Common myeloid progenitor, CD34-positive (primary cell): ENCODE results near the gene MSANTD2.
A peak's percentile ranks its signal among the peaks of the same experiment; 100 is the strongest.

Experiments
- CTCF ChIA-PET: fragments of 350-600 bp; sonication (Branson Sonifier 250); formaldehyde crosslinking; loops from one replicate; lab custom pipeline; 2021; ENCODE audit warnings: antibody characterized with exemption; lab: Charles Lee
- POLR2A ChIA-PET: fragments of 350-600 bp; sonication (Branson Sonifier 250); formaldehyde crosslinking; loops from one replicate; lab custom pipeline; 2021; ENCODE audit warnings: antibody characterized with exemption; lab: Charles Lee
- DNase-seq, 3 donors: peaks; one replicate each; pipeline versions ENCODE4 v3.0.0 to v3.0.0-alpha.2; 2013
- H3K27ac ChIP-seq, 2 experiments: 1 replicate in 1 of 2; 2 replicates in 1 of 2; pipeline ENCODE4 v1.7.0; 2013; ENCODE audit warnings: inconsistent platforms in 2 of 2, low read length in 2 of 2, mild to moderate bottlenecking in 2 of 2, low read depth in 1 of 2, moderate library complexity in 1 of 2; ENCODE audit not compliant: severe bottlenecking in 2 of 2, insufficient read depth in 1 of 2, poor library complexity in 1 of 2
- H3K27me3 ChIP-seq, 5 experiments: replicated peaks in 2 of 5; 1 replicate in 3 of 5; 2 replicates in 2 of 5; pipeline versions ENCODE4 v1.6.1 to v1.7.0; 2013; ENCODE audit warnings: low read length in 4 of 5, mild to moderate bottlenecking in 2 of 5, moderate library complexity in 2 of 5, inconsistent platforms in 1 of 5; ENCODE audit not compliant: insufficient read depth in 5 of 5, control insufficient read depth in 4 of 5
- H3K36me3 ChIP-seq, 4 experiments: 1 replicate in 2 of 4; 2 replicates in 2 of 4; pipeline versions ENCODE4 v1.6.1 to v1.7.0; 2013; ENCODE audit warnings: low read length in 3 of 4, control low read depth in 1 of 4, mild to moderate bottlenecking in 1 of 4; ENCODE audit not compliant: control insufficient read depth in 4 of 4, insufficient read depth in 4 of 4
- H3K4me1 ChIP-seq, 4 experiments: 1 replicate in 3 of 4; 2 replicates in 1 of 4; pipeline versions ENCODE4 v1.6.1 to v1.7.1; 2013; ENCODE audit warnings: low read length in 3 of 4, mild to moderate bottlenecking in 3 of 4, control low read depth in 1 of 4, inconsistent platforms in 1 of 4, moderate library complexity in 1 of 4; ENCODE audit not compliant: control insufficient read depth in 4 of 4, insufficient read depth in 4 of 4; ENCODE audit errors: control extremely low read depth in 1 of 4
- H3K4me3 ChIP-seq, 7 experiments: 1 replicate in 4 of 7; 2 replicates in 3 of 7; pipeline versions ENCODE4 v1.5.1 to v1.7.0; 2013; ENCODE audit warnings: mild to moderate bottlenecking in 7 of 7, low read length in 6 of 7, moderate library complexity in 6 of 7, inconsistent platforms in 2 of 7, low read depth in 2 of 7, control low read depth in 1 of 7; ENCODE audit not compliant: insufficient read depth in 4 of 7, control insufficient read depth in 1 of 7; ENCODE audit errors: extremely low read depth in 1 of 7
- H3K9me3 ChIP-seq, 5 experiments: 1 replicate in 4 of 5; 2 replicates in 1 of 5; pipeline versions ENCODE4 v1.6.1 to v1.7.1; 2013; ENCODE audit warnings: low read length in 4 of 5, mild to moderate bottlenecking in 2 of 5, inconsistent platforms in 1 of 5, low read depth in 1 of 5, moderate library complexity in 1 of 5; ENCODE audit not compliant: control insufficient read depth in 4 of 5, insufficient read depth in 2 of 5; ENCODE audit errors: control extremely low read depth in 1 of 5
- WGBS: methylation state at CpG from one replicate; pipeline ENCODE4 v1.1.5; 2013; ENCODE audit not compliant: insufficient coverage; 5-methylcytosine and 5-hydroxymethylcytosine counted together

Gene MSANTD2

GRCh38 chr11:124798991-124799347 is 1.2 kb downstream of the MSANTD2 start:
- peaks cover 0 to 17% (median 14%) of the 10 kb centered on the region in 5 experiments for H3K27me3 ChIP-seq
- WGBS, result 10% methylated on average over 8 of the region's 8 CpGs
- POLR2A ChIA-PET, result no interaction called here
- peak in 1 of 3 donors; percentile 16 for DNase-seq
- CTCF ChIA-PET, result interaction anchor here (0.8 to 6.0 kb wide), 13 partner anchors 8 to 156 kb away, joined by 3 to 43 read pairs (median 5); partner anchors contain the start of genes ESAM and ROBO3
- H3K4me3 ChIP-seq, result peak overlapping the region in 6 of 7 experiments; percentile 72 to 85 (median 80)
- H3K27ac ChIP-seq, result no peak overlapping the region
- H3K4me1 ChIP-seq, result peaks cover 11 to 18% (median 15%) of the 10 kb centered on the region in 4 experiments
- H3K9me3 ChIP-seq, result no peaks in the 10 kb centered on the region
- H3K36me3 ChIP-seq, result no peaks in the 10 kb centered on the region

GRCh38 chr11:124796312-124796711 is 3.9 kb downstream of the MSANTD2 start:
- ChIA-PET POLR2A (no interaction called here), CTCF (interaction anchor here (0.6 to 3.7 kb wide), 6 partner anchors 9 to 151 kb away, joined by 3 to 28 read pairs (median 3); no protein-coding TSS in a partner anchor)
- 100% methylated on average over 3 of the region's 3 CpGs for WGBS

GRCh38 chr11:124793466-124794278 is 6.5 kb downstream of the MSANTD2 start:
- CTCF ChIA-PET, result interaction anchor here (0.8 to 8.7 kb wide), 23 partner anchors 11 to 171 kb away, joined by 3 to 56 read pairs (median 6); partner anchors contain the start of gene TBRG1
- DNase-seq, result peak; percentile 66 to 81 (median 76)
- no peak overlapping the region for H3K27ac ChIP-seq
- no peaks in the 10 kb centered on the region for H3K9me3 ChIP-seq
- POLR2A ChIA-PET, result no interaction called here
- no peak overlapping the region for H3K4me3 ChIP-seq
- WGBS, result 100% methylated on average over 2 of the region's 2 CpGs
- H3K36me3 ChIP-seq, result no peaks in the 10 kb centered on the region
- H3K4me1 ChIP-seq, result peaks cover 0 to 3% (median 2%) of the 10 kb centered on the region in 4 experiments
- peaks cover 0 to 8% (median 0%) of the 10 kb centered on the region in 5 experiments for H3K27me3 ChIP-seq

More at GRCh38 chr11:124796312-124796711, 3.9 kb downstream of the MSANTD2 start:
- no peaks in the 10 kb centered on the region for H3K36me3 ChIP-seq
- peaks cover 11 to 18% (median 15%) of the 10 kb centered on the region in 4 experiments for H3K4me1 ChIP-seq
- no peak overlapping the region for H3K4me3 ChIP-seq
- H3K27me3 ChIP-seq, result peaks cover 0 to 8% (median 0%) of the 10 kb centered on the region in 5 experiments
- DNase-seq, result no peak
- no peaks in the 10 kb centered on the region for H3K9me3 ChIP-seq
- no peak overlapping the region for H3K27ac ChIP-seq

GRCh38 chr11:124791626-124792341 is 8.4 kb downstream of the MSANTD2 start:
- Histone ChIP-seq H3K9me3 (no peaks in the 10 kb centered on the region), H3K27me3 (peaks cover 0 to 2% (median 0%) of the 10 kb centered on the region in 5 experiments), H3K27ac (no peak overlapping the region), H3K4me3 (no peak overlapping the region), H3K36me3 (no peaks in the 10 kb centered on the region), H3K4me1 (no peaks in the 10 kb centered on the region)
- WGBS, result 100% methylated on average over 2 of the region's 4 CpGs
- ChIA-PET POLR2A (no interaction called here), CTCF (interaction anchor here (1.1 to 8.7 kb wide), 10 partner anchors 7 to 158 kb away, joined by 3 to 56 read pairs (median 12); no protein-coding TSS in a partner anchor)
- DNase-seq, result no peak

GRCh38 chr11:124788521-124788920 is 11.7 kb downstream of the MSANTD2 start:
- no peak for DNase-seq
- CTCF ChIA-PET, result interaction anchor here (1.2 to 8.7 kb wide), 5 partner anchors 8 to 118 kb away, joined by 3 to 56 read pairs (median 17); partner anchors contain the start of gene MSANTD2
- Histone ChIP-seq H3K4me1 (no peaks in the 10 kb centered on the region), H3K9me3 (no peaks in the 10 kb centered on the region), H3K27ac (no peak overlapping the region), H3K36me3 (no peaks in the 10 kb centered on the region), H3K4me3 (no peak overlapping the region), H3K27me3 (peaks cover 0 to 2% (median 0%) of the 10 kb centered on the region in 5 experiments)
- POLR2A ChIA-PET, result interaction anchor here (0.6 kb wide), 1 partner anchor 145 kb away, joined by 3 read pairs; no protein-coding TSS in a partner anchor

- WGBS, result 100% methylated on average over 1 of the region's 2 CpGs
- Histone ChIP-seq H3K9me3 (no peaks in the 10 kb centered on the region), H3K4me1 (no peaks in the 10 kb centered on the region), H3K36me3 (no peaks in the 10 kb centered on the region), H3K4me3 (no peak overlapping the region), H3K27ac (no peak overlapping the region), H3K27me3 (no peaks in the 10 kb centered on the region)
- no peak for DNase-seq
- POLR2A ChIA-PET, result interaction anchor here (0.6 kb wide), 1 partner anchor 314 kb away, joined by 3 read pairs; no protein-coding TSS in a partner anchor
- CTCF ChIA-PET, result interaction anchor here (1.2 to 4.9 kb wide), 9 partner anchors 8 to 113 kb away, joined by 3 to 21 read pairs (median 5); partner anchors contain the start of gene MSANTD2
Measured at GRCh38 chr11:124784051-124784450, 16.2 kb downstream of the MSANTD2 start.
